HEK293 (cell line): ENCODE results near the gene CPSF2.
A peak's percentile ranks its signal among the peaks of the same experiment; 100 is the strongest.
"Not testable (repeated sequence)": the region's sequence is repeated elsewhere in the genome, so short reads cannot be mapped to it uniquely, and the experiment has no call there.

Source experiments
- CTCF ChIA-PET: fragments of 350-600 bp; formaldehyde crosslinking; extraction: SDS; loops from one replicate; lab custom pipeline; 2021; ENCODE audit warnings: antibody characterized with exemption; lab: Yijun Ruan, JAX
- POLR2A ChIA-PET: fragments of 300-600 bp; formaldehyde crosslinking; extraction: SDS; loops from one replicate; lab custom pipeline; 2020; ENCODE audit warnings: antibody characterized with exemption, inconsistent platforms; lab: Yijun Ruan, JAX
- H3K27ac ChIP-seq: fragments of 200-500 bp; sonication (Bioruptor generic); 2 replicates; pipeline ENCODE4 v1.5.1; 2014; ENCODE audit warnings: low read depth, low read length, control low read depth, inconsistent platforms; ENCODE audit errors: extremely low read depth
- H3K36me3 ChIP-seq, 2 experiments: fragments of 200-500 bp in 1 of 2; sonication (Bioruptor generic) in 1 of 2; 1 replicate in 1 of 2; 2 replicates in 1 of 2; pipeline ENCODE4 v1.5.1; 2014 to 2017; ENCODE audit warnings: inconsistent platforms in 2 of 2, low read length in 2 of 2; ENCODE audit not compliant: control insufficient read depth in 2 of 2, insufficient read depth in 1 of 2
- H3K4me1 ChIP-seq: fragments of 200-500 bp; sonication (Bioruptor generic); 2 replicates; pipeline ENCODE4 v1.5.1; 2014; ENCODE audit warnings: mild to moderate bottlenecking, low read length, inconsistent platforms; ENCODE audit not compliant: control insufficient read depth, insufficient read depth
- H3K4me3 ChIP-seq: 2 replicates; pipeline ENCODE4 v1.5.1; 2011; ENCODE audit warnings: low read depth, mild to moderate bottlenecking, control low read depth, low read length, moderate library complexity
- H3K9me3 ChIP-seq: fragments of 200-500 bp; sonication (Bioruptor generic); 2 replicates; pipeline ENCODE4 v1.5.1; 2014; ENCODE audit warnings: low read depth, low read length, inconsistent platforms; ENCODE audit not compliant: control insufficient read depth, insufficient read depth
- KLF1 ChIP-seq: fragments of 450-650 bp; formaldehyde crosslinking; IDR thresholded peaks from 2 replicates; pipeline ENCODE4 v1.5.1; 2016; ENCODE audit warnings: missing biosample characterization, missing genetic modification characterization
- PRDM6 ChIP-seq: fragments of 450-650 bp; formaldehyde crosslinking; IDR thresholded peaks from 2 replicates; pipeline ENCODE4 v1.5.1; 2017; ENCODE audit warnings: missing biosample characterization, missing genetic modification characterization
- ZBTB21 ChIP-seq: fragments of 450-650 bp; formaldehyde crosslinking; IDR thresholded peaks from 2 replicates; pipeline ENCODE4 v1.5.1; 2017; ENCODE audit warnings: missing biosample characterization, missing genetic modification characterization
- ZNF133 ChIP-seq: fragments of 450-650 bp; formaldehyde crosslinking; IDR thresholded peaks from 2 replicates; pipeline ENCODE4 v1.5.1; 2016; ENCODE audit warnings: missing biosample characterization, missing genetic modification characterization
- ZNF140 ChIP-seq: fragments of 450-650 bp; formaldehyde crosslinking; IDR thresholded peaks from 2 replicates; pipeline ENCODE4 v1.5.1; 2016; ENCODE audit warnings: missing biosample characterization, missing genetic modification characterization
- ZNF280C ChIP-seq: fragments of 450-650 bp; formaldehyde crosslinking; IDR thresholded peaks from 2 replicates; pipeline ENCODE4 v1.5.1; 2016; ENCODE audit warnings: missing biosample characterization, missing genetic modification characterization
- ZNF366 ChIP-seq: fragments of 450-650 bp; formaldehyde crosslinking; conservative IDR thresholded peaks from 2 replicates; pipeline ENCODE4 v1.5.1; 2016; ENCODE audit warnings: missing biosample characterization, missing genetic modification characterization
- ZSCAN30 ChIP-seq: fragments of 450-650 bp; IDR thresholded peaks from 2 replicates; pipeline ENCODE4 v1.5.1; 2018; ENCODE audit warnings: missing biosample characterization, mild to moderate bottlenecking, missing genetic modification characterization, moderate library complexity
- TF ChIP-seq, protein P1 (sequence below): fragments of 450-650 bp; formaldehyde crosslinking; IDR thresholded peaks from 2 replicates; pipeline ENCODE4 v1.5.1; 2016; ENCODE audit warnings: missing biosample characterization, missing genetic modification characterization, borderline replicate concordance
- TF ChIP-seq, protein P2 (sequence below): fragments of 450-650 bp; formaldehyde crosslinking; IDR thresholded peaks from 2 replicates; pipeline ENCODE4 v1.5.1; 2017; ENCODE audit warnings: missing biosample characterization, missing genetic modification characterization
- TF ChIP-seq, protein P3 (sequence below): fragments of 450-650 bp; formaldehyde crosslinking; IDR thresholded peaks from 2 replicates; pipeline ENCODE4 v1.5.1; 2017; ENCODE audit warnings: missing biosample characterization, missing genetic modification characterization

Gene CPSF2

GRCh38 chr14:92176476-92176875 lies 54.7 kb downstream of the CPSF2 start (continued):
- TF ChIP-seq, protein P1, sequence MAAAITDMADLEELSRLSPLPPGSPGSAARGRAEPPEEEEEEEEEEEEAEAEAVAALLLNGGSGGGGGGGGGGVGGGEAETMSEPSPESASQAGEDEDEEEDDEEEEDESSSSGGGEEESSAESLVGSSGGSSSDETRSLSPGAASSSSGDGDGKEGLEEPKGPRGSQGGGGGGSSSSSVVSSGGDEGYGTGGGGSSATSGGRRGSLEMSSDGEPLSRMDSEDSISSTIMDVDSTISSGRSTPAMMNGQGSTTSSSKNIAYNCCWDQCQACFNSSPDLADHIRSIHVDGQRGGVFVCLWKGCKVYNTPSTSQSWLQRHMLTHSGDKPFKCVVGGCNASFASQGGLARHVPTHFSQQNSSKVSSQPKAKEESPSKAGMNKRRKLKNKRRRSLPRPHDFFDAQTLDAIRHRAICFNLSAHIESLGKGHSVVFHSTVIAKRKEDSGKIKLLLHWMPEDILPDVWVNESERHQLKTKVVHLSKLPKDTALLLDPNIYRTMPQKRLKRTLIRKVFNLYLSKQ (tag by site-specific recombination): no peak
- no peak for TF ChIP-seq ZNF133 (tag by site-specific recombination)
- no peak for TF ChIP-seq ZNF280C
- TF ChIP-seq, protein P2, sequence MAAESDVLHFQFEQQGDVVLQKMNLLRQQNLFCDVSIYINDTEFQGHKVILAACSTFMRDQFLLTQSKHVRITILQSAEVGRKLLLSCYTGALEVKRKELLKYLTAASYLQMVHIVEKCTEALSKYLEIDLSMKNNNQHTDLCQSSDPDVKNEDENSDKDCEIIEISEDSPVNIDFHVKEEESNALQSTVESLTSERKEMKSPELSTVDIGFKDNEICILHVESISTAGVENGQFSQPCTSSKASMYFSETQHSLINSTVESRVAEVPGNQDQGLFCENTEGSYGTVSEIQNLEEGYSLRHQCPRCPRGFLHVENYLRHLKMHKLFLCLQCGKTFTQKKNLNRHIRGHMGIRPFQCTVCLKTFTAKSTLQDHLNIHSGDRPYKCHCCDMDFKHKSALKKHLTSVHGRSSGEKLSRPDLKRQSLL (tag by site-specific recombination): no peak
- TF ChIP-seq ZSCAN30: no peak
- TF ChIP-seq ZNF140: no peak
- TF ChIP-seq KLF1 (tag by site-specific recombination): no peak
- TF ChIP-seq, all 188 proteins: peak for 0

- H3K9me3 ChIP-seq, POLR2A ChIA-PET, H3K4me1 ChIP-seq, H3K36me3 ChIP-seq, CTCF ChIA-PET, H3K4me3 ChIP-seq, H3K27ac ChIP-seq: not testable (repeated sequence)
- peak; percentile 56 for TF ChIP-seq ZNF366 (tag by site-specific recombination)
Observed at GRCh38 chr14:92179178-92179577, 57.4 kb downstream of the CPSF2 start.

- no peak overlapping the region for H3K27ac ChIP-seq
- POLR2A ChIA-PET: no interaction called here
Observed at GRCh38 chr14:92185559-92185958, 63.8 kb downstream of the CPSF2 start.

DNA sequence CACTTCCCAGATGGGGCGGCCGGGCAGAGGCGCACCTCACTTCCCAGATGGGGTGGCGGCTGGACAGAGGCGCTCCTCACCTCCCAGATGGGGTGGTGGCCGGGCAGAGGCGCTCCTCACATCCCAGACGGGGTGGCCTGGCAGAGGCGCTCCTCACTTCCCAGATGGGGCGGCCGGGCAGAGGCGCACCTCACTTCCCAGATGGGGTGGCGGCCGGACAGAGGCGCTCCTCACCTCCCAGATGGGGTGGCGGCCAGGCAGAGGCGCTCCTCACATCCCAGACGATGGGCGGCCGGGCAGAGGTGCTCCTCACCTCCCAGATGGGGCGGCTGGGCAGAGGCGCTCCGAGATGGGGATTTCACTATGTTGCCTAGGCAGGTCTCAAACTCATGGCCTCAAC lies 65.8 kb downstream of the CPSF2 start:
- H3K9me3 ChIP-seq, H3K27ac ChIP-seq, CTCF ChIA-PET, H3K4me1 ChIP-seq, POLR2A ChIA-PET, H3K36me3 ChIP-seq, H3K4me3 ChIP-seq: not testable (repeated sequence)

More at GRCh38 chr14:92185559-92185958, 63.8 kb downstream of the CPSF2 start:
- H3K4me1 ChIP-seq: no peaks in the 10 kb centered on the region
- no peak for TF ChIP-seq ZBTB21 (tag by site-specific recombination)
- no peak for TF ChIP-seq PRDM6 (tag by site-specific recombination)
- H3K9me3 ChIP-seq: no peaks in the 10 kb centered on the region
- no peak overlapping the region for H3K4me3 ChIP-seq
- CTCF ChIA-PET: no interaction called here
- no peaks in the 10 kb centered on the region for H3K36me3 ChIP-seq

DNA sequence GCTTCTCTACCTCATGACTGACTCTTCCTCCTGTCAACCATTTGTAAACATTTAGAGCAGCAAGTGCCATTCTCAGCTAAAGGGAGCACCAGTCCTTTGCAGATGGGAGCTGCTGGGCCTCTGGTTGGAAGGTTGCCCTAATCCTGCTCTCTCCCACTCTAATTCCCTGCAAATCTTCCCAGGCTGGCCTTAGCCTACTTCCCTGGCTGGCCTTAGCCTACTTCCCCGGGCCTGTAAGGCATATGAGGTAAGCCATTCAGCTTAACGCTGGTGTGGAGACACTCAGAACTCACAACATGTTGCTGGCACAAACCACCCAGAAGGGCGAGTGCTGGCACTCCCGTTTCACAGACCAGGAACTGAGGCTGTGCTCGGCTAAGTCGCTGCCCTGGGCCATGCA lies 69.0 kb downstream of the CPSF2 start:
- CTCF ChIA-PET: interaction anchor here (0.6 kb wide), 1 partner anchor 491 kb away, joined by 3 read pairs; no protein-coding TSS in a partner anchor
- Histone ChIP-seq H3K36me3 (no peaks in the 10 kb centered on the region), H3K4me1 (no peaks in the 10 kb centered on the region), H3K4me3 (no peak overlapping the region), H3K27ac (no peak overlapping the region), H3K9me3 (no peaks in the 10 kb centered on the region)
- TF ChIP-seq, protein P3, sequence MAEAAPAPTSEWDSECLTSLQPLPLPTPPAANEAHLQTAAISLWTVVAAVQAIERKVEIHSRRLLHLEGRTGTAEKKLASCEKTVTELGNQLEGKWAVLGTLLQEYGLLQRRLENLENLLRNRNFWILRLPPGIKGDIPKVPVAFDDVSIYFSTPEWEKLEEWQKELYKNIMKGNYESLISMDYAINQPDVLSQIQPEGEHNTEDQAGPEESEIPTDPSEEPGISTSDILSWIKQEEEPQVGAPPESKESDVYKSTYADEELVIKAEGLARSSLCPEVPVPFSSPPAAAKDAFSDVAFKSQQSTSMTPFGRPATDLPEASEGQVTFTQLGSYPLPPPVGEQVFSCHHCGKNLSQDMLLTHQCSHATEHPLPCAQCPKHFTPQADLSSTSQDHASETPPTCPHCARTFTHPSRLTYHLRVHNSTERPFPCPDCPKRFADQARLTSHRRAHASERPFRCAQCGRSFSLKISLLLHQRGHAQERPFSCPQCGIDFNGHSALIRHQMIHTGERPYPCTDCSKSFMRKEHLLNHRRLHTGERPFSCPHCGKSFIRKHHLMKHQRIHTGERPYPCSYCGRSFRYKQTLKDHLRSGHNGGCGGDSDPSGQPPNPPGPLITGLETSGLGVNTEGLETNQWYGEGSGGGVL: no peak
- POLR2A ChIA-PET: no interaction called here
